Glomerular endothelial cell (primary cell): ENCODE data around the gene RFLNA. TPM values are rescaled to one million over a fixed set of nuclear protein-coding genes. Genes with fewer than 3 reads are reported as not detected.

ENCODE experiments used
- DNase-seq: peaks from one replicate; pipeline ENCODE4 v3.0.0-alpha.2; 2011; ENCODE audit warnings: low read depth, low spot score; ENCODE audit errors: extremely low read depth
- total RNA-seq: library from RNA; depleted of rRNA; stranded (reverse); fragments of >200 nt; gene quantifications from 2 replicates; pipeline ENCODE4 v1.2.3, GENCODE V29; 2015

Gene RFLNA
- 0.41 and 0.87 TPM in 2 replicates for total RNA-seq

- no peak for DNase-seq
Observed at GRCh38 chr12:124294780-124295341, at the start of gene RFLNA. Gene RFLNA, plus strand, starts transcription at chr12:124295093. Its CDS starts 337 bp downstream, at chr12:124295430.

GRCh38 chr12:124247331-124247730 is 47.6 kb upstream of the RFLNA start:
- no peak for DNase-seq

GRCh38 chr12:124248941-124249825 is 45.7 kb upstream of the RFLNA start:
- no peak for DNase-seq

GRCh38 chr12:124251186-124251585 is 43.7 kb upstream of the RFLNA start:
- no peak for DNase-seq

GRCh38 chr12:124252964-124253363 is 41.9 kb upstream of the RFLNA start:
- no peak for DNase-seq

GRCh38 chr12:124254126-124254525 is 40.8 kb upstream of the RFLNA start:
- no peak for DNase-seq

GRCh38 chr12:124259154-124260066 is 35.5 kb upstream of the RFLNA start:
- no peak for DNase-seq

- no peak for DNase-seq
Observed at GRCh38 chr12:124261885-124262284, 33.0 kb upstream of the RFLNA start.

- no peak for DNase-seq
Observed at GRCh38 chr12:124264089-124264795, 30.7 kb upstream of the RFLNA start.

- DNase-seq, result no peak
Observed at GRCh38 chr12:124264879-124265278, 30.0 kb upstream of the RFLNA start.

GRCh38 chr12:124267205-124267778 is 27.6 kb upstream of the RFLNA start:
- DNase-seq, result no peak

GRCh38 chr12:124270671-124271070 is 24.2 kb upstream of the RFLNA start:
- no peak for DNase-seq

GRCh38 chr12:124273630-124274029 is 21.3 kb upstream of the RFLNA start:
- peak; percentile 22 for DNase-seq

- no peak for DNase-seq
Observed at GRCh38 chr12:124276337-124276736, 18.6 kb upstream of the RFLNA start.

GRCh38 chr12:124277394-124278241 is 17.3 kb upstream of the RFLNA start:
- DNase-seq, result no peak

GRCh38 chr12:124278389-124279101 is 16.3 kb upstream of the RFLNA start:
- DNase-seq, result no peak

GRCh38 chr12:124279315-124279714 is 15.6 kb upstream of the RFLNA start:
- DNase-seq, result no peak

GRCh38 chr12:124279846-124280360 is 15.0 kb upstream of the RFLNA start:
- no peak for DNase-seq
